H1 (cell line): Measurements from ENCODE around the gene SLAMF1. TPM values are rescaled to one million over a fixed set of nuclear protein-coding genes. Genes with fewer than 3 reads are reported as not detected.

Source experiments
- CTCF ChIA-PET: fragments of 300-600 bp; sonication (Branson Sonifier 250); formaldehyde crosslinking; loops from one replicate; lab custom pipeline; 2021; ENCODE audit not compliant: partially characterized antibody; lab: Charles Lee
- POLR2A ChIA-PET: fragments of 300-600 bp; sonication (Branson Sonifier 250); formaldehyde crosslinking; loops from one replicate; lab custom pipeline; 2021; ENCODE audit warnings: inconsistent platforms; ENCODE audit not compliant: partially characterized antibody; lab: Charles Lee
- DNase-seq, 2 experiments: peaks; one replicate each; pipeline versions ENCODE4 v3.0.0 to v3.0.0-alpha.2; 2010 to 2022; ENCODE audit warnings: low spot score in 2 of 2, low read depth in 1 of 2, mixed read lengths in 1 of 2
- FAIRE-seq: peaks from 2 replicates; lab custom pipeline; 2011; peaks lifted over from hg19 to GRCh38; lab: Jason Lieb, UNC
- H2AFZ ChIP-seq: 2 replicates; pipeline ENCODE4 v1.8.1; 2012; ENCODE audit warnings: low read length, inconsistent platforms
- H2AK5ac ChIP-seq: 2 replicates; pipeline ENCODE4 v1.6.1; 2013; ENCODE audit warnings: low read depth, low read length
- H2BK120ac ChIP-seq: replicated peaks from 2 replicates; pipeline ENCODE3; 2013; ENCODE audit warnings: low read depth, low read length, inconsistent platforms
- H2BK12ac ChIP-seq: 2 replicates; pipeline ENCODE4 v1.6.1; 2013; ENCODE audit warnings: low read depth, low read length
- H2BK15ac ChIP-seq: 2 replicates; pipeline ENCODE4 v1.6.1; 2013; ENCODE audit warnings: low read length
- H2BK20ac ChIP-seq: 2 replicates; pipeline ENCODE4 v1.6.1; 2013; ENCODE audit warnings: low read length
- H2BK5ac ChIP-seq: 2 replicates; pipeline ENCODE4 v1.6.1; 2013; ENCODE audit warnings: low read depth, low read length
- H3K14ac ChIP-seq: 2 replicates; pipeline ENCODE4 v1.6.1; 2013; ENCODE audit warnings: inconsistent platforms; ENCODE audit not compliant: insufficient read length
- H3K18ac ChIP-seq: 2 replicates; pipeline ENCODE4 v1.6.1; 2013; ENCODE audit warnings: low read length; ENCODE audit errors: extremely low read depth
- H3K23ac ChIP-seq: 2 replicates; pipeline ENCODE4 v1.6.1; 2013; ENCODE audit warnings: inconsistent platforms; ENCODE audit not compliant: insufficient read length
- H3K23me2 ChIP-seq: 2 replicates; pipeline ENCODE4 v1.6.1; 2013; ENCODE audit warnings: low read depth, low read length
- H3K27ac ChIP-seq: 2 replicates; pipeline ENCODE4 v1.6.1; 2011; ENCODE audit warnings: low read depth, low read length, inconsistent platforms
- H3K27me3 ChIP-seq, 4 experiments: replicated peaks in 1 of 4; 1 replicate in 1 of 4; 2 replicates in 3 of 4; pipeline versions ENCODE4 v1.6.1 to v1.8.1; 2011 to 2013; ENCODE audit warnings: low read length in 3 of 4, mild to moderate bottlenecking in 3 of 4, inconsistent platforms in 2 of 4, mixed read lengths in 2 of 4, moderate library complexity in 1 of 4; ENCODE audit not compliant: control insufficient read depth in 3 of 4, insufficient read depth in 3 of 4; ENCODE audit errors: extremely low read depth in 1 of 4
- H3K36me3 ChIP-seq, 4 experiments: 2 replicates each; pipeline versions ENCODE4 v1.6.1 to v1.8.1; 2011 to 2013; ENCODE audit warnings: mild to moderate bottlenecking in 4 of 4, low read length in 3 of 4, moderate library complexity in 2 of 4, control low read depth in 1 of 4, inconsistent platforms in 1 of 4; ENCODE audit not compliant: insufficient read depth in 4 of 4, control insufficient read depth in 2 of 4
- H3K4ac ChIP-seq: replicated peaks from 2 replicates; pipeline ENCODE3; 2013; ENCODE audit warnings: low read length, low read depth, mixed read lengths, inconsistent platforms; ENCODE audit not compliant: insufficient read length
- H3K4me1 ChIP-seq, 4 experiments: replicated peaks in 1 of 4; 1 replicate in 1 of 4; 2 replicates in 3 of 4; pipeline versions ENCODE4 v1.6.1 to v1.8.1; 2011 to 2013; ENCODE audit warnings: low read length in 3 of 4, inconsistent platforms in 2 of 4, mixed read lengths in 1 of 4; ENCODE audit not compliant: insufficient read depth in 4 of 4, control insufficient read depth in 3 of 4
- H3K4me2 ChIP-seq, 2 experiments: 2 replicates each; pipeline versions ENCODE4 v1.6.1 to v1.8.1; 2011 to 2013; ENCODE audit warnings: low read depth in 2 of 2, low read length in 2 of 2, control low read depth in 1 of 2, inconsistent platforms in 1 of 2, mild to moderate bottlenecking in 1 of 2; ENCODE audit not compliant: insufficient read depth in 1 of 2
- H3K4me3 ChIP-seq, 4 experiments: fragments of 200-600, 300-600 bp in 1 of 4; sonication (generic), shearing (Covaris generic), sonication (Bioruptor Twin) in 1 of 4; 2 replicates each; pipeline versions ENCODE4 v1.5.1 to v1.8.1; 2011 to 2016; ENCODE audit warnings: low read length in 4 of 4, low read depth in 3 of 4, control low read depth in 2 of 4, inconsistent platforms in 2 of 4, mild to moderate bottlenecking in 2 of 4, mixed read lengths in 1 of 4, moderate library complexity in 1 of 4; ENCODE audit not compliant: insufficient read depth in 2 of 4; ENCODE audit errors: extremely low read depth in 1 of 4
- H3K56ac ChIP-seq: replicated peaks from 2 replicates; pipeline ENCODE3; 2013; ENCODE audit warnings: low read depth, mild to moderate bottlenecking, mixed read lengths, low read length, inconsistent platforms; ENCODE audit not compliant: insufficient read length
- H3K79me1 ChIP-seq: 2 replicates; pipeline ENCODE4 v1.6.1; 2013; ENCODE audit warnings: low read depth, low read length, control low read depth
- H3K79me2 ChIP-seq, 2 experiments: 2 replicates each; pipeline versions ENCODE4 v1.6.1 to v1.8.1; 2012 to 2013; ENCODE audit warnings: low read length in 2 of 2, mild to moderate bottlenecking in 2 of 2, inconsistent platforms in 1 of 2; ENCODE audit not compliant: insufficient read depth in 2 of 2, control insufficient read depth in 1 of 2
- H3K9ac ChIP-seq, 4 experiments: replicated peaks in 1 of 4; 1 replicate in 1 of 4; 2 replicates in 3 of 4; pipeline versions ENCODE4 v1.6.1 to v1.8.1; 2011 to 2013; ENCODE audit warnings: low read depth in 3 of 4, low read length in 3 of 4, control low read depth in 2 of 4, mild to moderate bottlenecking in 2 of 4, moderate library complexity in 2 of 4, inconsistent platforms in 1 of 4; ENCODE audit errors: extremely low read depth in 1 of 4
- H3K9me3 ChIP-seq, 2 experiments: 2 replicates each; pipeline versions ENCODE4 v1.6.1 to v1.8.1; 2012 to 2013; ENCODE audit warnings: mild to moderate bottlenecking in 2 of 2, moderate library complexity in 2 of 2, control low read depth in 1 of 2, inconsistent platforms in 1 of 2, low read depth in 1 of 2, low read length in 1 of 2, mixed read lengths in 1 of 2; ENCODE audit not compliant: insufficient read depth in 2 of 2
- H4K20me1 ChIP-seq, 2 experiments: replicated peaks in 1 of 2; 2 replicates each; pipeline versions ENCODE3 to v1.8.1; 2011 to 2013; ENCODE audit warnings: inconsistent platforms in 2 of 2, low read length in 2 of 2, mild to moderate bottlenecking in 1 of 2; ENCODE audit not compliant: insufficient read depth in 2 of 2, control insufficient read depth in 1 of 2
- H4K5ac ChIP-seq: 2 replicates; pipeline ENCODE4 v1.6.1; 2013; ENCODE audit warnings: low read length, low read depth, mixed read lengths, inconsistent platforms; ENCODE audit not compliant: insufficient read length
- H4K8ac ChIP-seq: 2 replicates; pipeline ENCODE4 v1.8.0; 2013; ENCODE audit warnings: mild to moderate bottlenecking, moderate library complexity, low read length, inconsistent platforms; ENCODE audit not compliant: insufficient read depth; ENCODE audit errors: extremely low read depth
- H4K91ac ChIP-seq: replicated peaks from 2 replicates; pipeline ENCODE3; 2013; ENCODE audit warnings: low read length, mixed read lengths, inconsistent platforms; ENCODE audit not compliant: insufficient read length
- CBX5 ChIP-seq: fragments of 300-800, 300-1000 bp; sonication (generic); IDR thresholded peaks from 2 replicates; pipeline ENCODE4 v1.7.1; 2016; ENCODE audit warnings: antibody characterized with exemption, low read length, low read depth
- CEBPB ChIP-seq: IDR thresholded peaks from 2 replicates; pipeline ENCODE4 v1.6.1; 2012; ENCODE audit warnings: low read depth, low read length
- CHD2 ChIP-seq: IDR thresholded peaks from 2 replicates; pipeline ENCODE4 v1.6.1; 2012; ENCODE audit warnings: low read length, improper control_type of control experiment
- GABPA ChIP-seq: IDR thresholded peaks from 2 replicates; pipeline ENCODE4 v1.6.1; 2011; ENCODE audit warnings: mild to moderate bottlenecking, low read length, moderate library complexity, borderline replicate concordance; ENCODE audit not compliant: insufficient read depth
- WGBS, 2 experiments: shearing (Covaris generic) in 1 of 2; methylation state at CpG; one replicate each; pipeline versions ENCODE4 v1.1.6 to v1.1.7; 2013 to 2015; ENCODE audit warnings: low lambda C conversion rate in 2 of 2, mixed read lengths in 2 of 2, inconsistent platforms in 1 of 2, low coverage in 1 of 2, missing lambda C conversion rate in 1 of 2; ENCODE audit not compliant: insufficient replicate concordance in 2 of 2, insufficient coverage in 1 of 2, insufficient read length in 1 of 2; ENCODE audit errors: extremely low coverage in 1 of 2, missing lambda C conversion rate in 1 of 2; 5-methylcytosine and 5-hydroxymethylcytosine counted together
- polyA plus RNA-seq, 7 experiments: library from polyadenylated mRNA; depleted of rRNA in 3 of 7; stranded (reverse) in 5 of 7; unstranded in 2 of 7; fragments of >200 nt in 5 of 7; fragments of 200-250 nt in 2 of 7; gene quantifications; 1 replicate in 5 of 7; 2 replicates in 1 of 7; 4 replicates in 1 of 7; pipeline versions ENCODE4 v1.2.1 to v1.2.3, GENCODE V29; 2011 to 2013; ENCODE audit warnings: missing spikeins in 2 of 7, mixed read lengths in 2 of 7
- total RNA-seq: library from RNA; stranded (reverse); fragmentation: NEBNext Ultra II Directional; extraction: Animal tissue kit (Norgen Biotek cat#: 25700); gene quantifications from 2 replicates; pipeline ENCODE4 v1.2.1, GENCODE V29; 2021

Gene SLAMF1
- total and polyA plus RNA-seq, 2 of the 8 experiments (the other 6 are each of a cell fraction or from before 2014, with no cell fraction given), result not detected

DNA sequence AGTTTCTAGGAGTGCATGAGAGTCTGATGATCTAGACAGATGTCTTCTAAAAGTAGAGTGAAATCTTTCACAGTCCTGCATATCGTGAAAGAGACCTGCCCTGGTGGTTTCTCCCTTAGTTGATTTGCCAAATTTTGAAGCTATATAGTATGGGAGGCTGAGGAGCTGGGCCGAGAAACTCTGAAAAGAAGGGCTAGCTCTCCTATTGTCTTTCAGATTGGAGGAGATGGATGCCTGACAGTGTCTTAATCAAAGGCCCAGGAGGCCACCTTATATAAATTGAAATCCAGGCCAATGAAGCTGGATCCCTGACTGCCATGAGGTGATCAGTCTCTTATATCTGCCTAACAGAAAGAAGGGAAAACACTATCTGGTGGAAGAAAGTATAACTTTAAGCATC is 49.1 kb downstream of the SLAMF1 start:
- H4K5ac ChIP-seq, result no peak overlapping the region
- H3K36me3 ChIP-seq, result no peaks in the 10 kb centered on the region; a peak in 1 of 8 replicates
- 74% methylated on average over 2 of the region's 2 CpGs; no CpG with 5 or more reads in 1 of the 2 experiments for WGBS, 2 experiments
- POLR2A ChIA-PET, result interaction anchor here (1.0 kb wide), 1 partner anchor 9 kb away, joined by 3 read pairs; no protein-coding TSS in a partner anchor
- H3K14ac ChIP-seq, result no peak overlapping the region
- no peak overlapping the region for H4K8ac ChIP-seq
- H2BK15ac ChIP-seq, result no peak overlapping the region
- DNase-seq, result no peak
- H3K79me2 ChIP-seq, result no peaks in the 10 kb centered on the region
- no peak overlapping the region for H2BK5ac ChIP-seq
- no peak overlapping the region for H3K56ac ChIP-seq
- H3K9me3 ChIP-seq, result peaks cover 0 to 8% of the 10 kb centered on the region in 2 experiments; a peak in 1 of 4 replicates
- no peak overlapping the region for H2BK12ac ChIP-seq
- H3K4ac ChIP-seq, result no peak overlapping the region
- H3K4me1 ChIP-seq, result no peaks in the 10 kb centered on the region
- FAIRE-seq, result no peak
- no peaks in the 10 kb centered on the region for H3K79me1 ChIP-seq
- H3K9ac ChIP-seq, result no peak overlapping the region
- no peak overlapping the region for H3K23ac ChIP-seq
- H3K18ac ChIP-seq, result no peak overlapping the region
- no peaks in the 10 kb centered on the region for H3K27me3 ChIP-seq
- no peak overlapping the region for H3K4me2 ChIP-seq
- no peak overlapping the region for H3K27ac ChIP-seq
- H2AK5ac ChIP-seq, result no peak overlapping the region
- CTCF ChIA-PET, result interaction anchor here (0.8 to 2.5 kb wide), 6 partner anchors 9 to 167 kb away, joined by 3 to 16 read pairs (median 3); no protein-coding TSS in a partner anchor
- H4K20me1 ChIP-seq, result no peaks in the 10 kb centered on the region
- H3K23me2 ChIP-seq, result no peaks in the 10 kb centered on the region
- H4K91ac ChIP-seq, result no peak overlapping the region
- no peak for TF ChIP-seq CEBPB
- TF ChIP-seq CBX5, result no peak
- no peak for TF ChIP-seq GABPA
- no peak for TF ChIP-seq CHD2
- TF ChIP-seq, all 59 proteins: peak for 0
- no peak overlapping the region for H2BK20ac ChIP-seq
- H2BK120ac ChIP-seq, result no peak overlapping the region
- H3K4me3 ChIP-seq, result no peak overlapping the region
- 0 out of 2 replicates have a peak overlapping the region, but pooled peaks have one; percentile 61 for H2AFZ ChIP-seq
